Measurements from ENCODE around the gene PRRC2A. TPM values are rescaled to one million over a fixed set of nuclear protein-coding genes. Genes with fewer than 3 reads are reported as not detected.

Gene PRRC2A
- total RNA-seq: 63.4 and 119 TPM in 2 replicates

GRCh38 chr6:31620586-31621319 lies at the start of gene PRRC2A:
TSS of gene PRRC2A (plus strand) at chr6:31620715. CDS start at chr6:31622790, 2,075 bp downstream.

GRCh38 chr6:31572041-31572911 lies 48.2 kb upstream of the PRRC2A start, which contains the start of gene LTA:
TSS of gene LTA (plus strand) at chr6:31572289. CDS start at chr6:31572743, 454 bp downstream.

DNA sequence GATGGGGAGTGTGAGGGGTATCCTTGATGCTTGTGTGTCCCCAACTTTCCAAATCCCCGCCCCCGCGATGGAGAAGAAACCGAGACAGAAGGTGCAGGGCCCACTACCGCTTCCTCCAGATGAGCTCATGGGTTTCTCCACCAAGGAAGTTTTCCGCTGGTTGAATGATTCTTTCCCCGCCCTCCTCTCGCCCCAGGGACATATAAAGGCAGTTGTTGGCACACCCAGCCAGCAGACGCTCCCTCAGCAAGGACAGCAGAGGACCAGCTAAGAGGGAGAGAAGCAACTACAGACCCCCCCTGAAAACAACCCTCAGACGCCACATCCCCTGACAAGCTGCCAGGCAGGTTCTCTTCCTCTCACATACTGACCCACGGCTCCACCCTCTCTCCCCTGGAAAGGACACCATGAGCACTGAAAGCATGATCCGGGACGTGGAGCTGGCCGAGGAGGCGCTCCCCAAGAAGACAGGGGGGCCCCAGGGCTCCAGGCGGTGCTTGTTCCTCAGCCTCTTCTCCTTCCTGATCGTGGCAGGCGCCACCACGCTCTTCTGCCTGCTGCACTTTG lies 45.1 kb upstream of the PRRC2A start, which contains the start of gene TNF:
TNF (plus strand) TSS at position 231 of the 567 bp plus-strand sequence; CDS start at position 408, 177 bp downstream.

DNA sequence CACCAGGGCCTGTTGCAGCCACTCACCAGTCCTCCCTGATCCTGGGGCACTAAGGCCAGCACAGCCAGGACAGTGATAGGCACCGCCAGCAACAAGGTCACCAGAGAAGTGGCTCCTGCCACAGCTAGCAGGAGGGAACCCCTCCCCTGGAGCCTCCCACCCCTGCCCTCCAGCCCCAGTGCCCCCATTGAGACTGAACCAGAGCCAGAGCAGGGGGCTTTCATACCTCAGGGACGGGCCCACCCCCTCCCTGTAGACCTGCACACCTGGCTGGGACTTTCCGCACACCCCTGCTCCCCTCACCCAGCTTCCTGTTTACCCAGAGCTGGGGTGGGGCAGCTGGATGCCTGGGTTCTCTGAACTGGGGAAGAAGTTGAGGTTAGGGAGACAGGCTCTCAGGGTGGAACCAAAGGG lies 38.3 kb upstream of the PRRC2A start, which contains the start of gene LTB:
LTB (minus strand) TSS at position 195 of the 414 bp plus-strand sequence; CDS start at position 188, 7 bp downstream.

GRCh38 chr6:31586008-31586407 lies 34.5 kb upstream of the PRRC2A start, which contains the start of gene LST1:
TSS of gene LST1 (plus strand) at chr6:31586277. CDS start at chr6:31587300, 1,023 bp downstream.

DNA sequence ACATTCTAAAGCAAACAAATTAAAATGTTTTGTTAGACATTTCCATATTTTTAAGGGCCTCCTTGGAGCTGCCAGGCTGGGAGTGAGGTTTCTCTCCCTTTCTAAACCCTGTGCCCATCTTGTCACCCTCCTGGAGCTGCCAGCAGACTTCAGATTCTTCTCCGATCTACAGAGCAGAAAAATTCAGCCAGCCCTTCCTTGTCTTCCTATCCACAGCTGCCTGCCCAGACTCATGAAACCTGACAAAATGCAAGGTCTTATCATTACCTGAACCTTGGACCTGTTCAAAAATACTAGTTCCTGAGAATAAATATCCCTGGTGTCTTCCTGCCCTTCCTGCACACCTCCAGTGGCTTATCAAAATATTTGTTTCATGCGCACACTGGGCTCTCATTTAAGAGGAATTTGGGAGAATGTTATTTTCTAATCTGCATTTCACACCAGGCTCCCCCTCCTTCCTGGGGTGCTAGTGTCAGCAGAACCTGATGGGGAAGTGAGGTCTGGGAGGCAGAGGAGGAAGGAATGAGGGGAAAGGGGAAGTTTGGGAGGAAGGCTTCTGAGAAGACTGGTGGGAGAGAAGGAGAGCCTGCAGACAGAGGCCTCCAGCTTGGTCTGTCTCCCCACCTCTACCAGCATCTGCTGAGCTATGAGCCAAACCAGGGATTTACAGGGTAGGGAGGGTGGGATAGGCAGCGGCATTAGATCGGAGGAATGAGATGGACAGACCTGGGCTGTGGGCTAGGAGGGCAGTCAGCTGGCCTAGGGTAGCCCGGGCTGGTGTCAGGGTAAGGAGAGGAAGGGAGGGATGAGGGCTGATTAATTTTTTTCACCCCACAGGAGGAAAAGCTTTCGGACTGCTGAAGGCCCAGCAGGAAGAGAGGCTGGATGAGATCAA lies 5.6 kb upstream of the PRRC2A start, which contains the start of gene AIF1:
AIF1 (plus strand) TSS at position 551 of the 895 bp plus-strand sequence; CDS start at position 647, 96 bp downstream.

DNA sequence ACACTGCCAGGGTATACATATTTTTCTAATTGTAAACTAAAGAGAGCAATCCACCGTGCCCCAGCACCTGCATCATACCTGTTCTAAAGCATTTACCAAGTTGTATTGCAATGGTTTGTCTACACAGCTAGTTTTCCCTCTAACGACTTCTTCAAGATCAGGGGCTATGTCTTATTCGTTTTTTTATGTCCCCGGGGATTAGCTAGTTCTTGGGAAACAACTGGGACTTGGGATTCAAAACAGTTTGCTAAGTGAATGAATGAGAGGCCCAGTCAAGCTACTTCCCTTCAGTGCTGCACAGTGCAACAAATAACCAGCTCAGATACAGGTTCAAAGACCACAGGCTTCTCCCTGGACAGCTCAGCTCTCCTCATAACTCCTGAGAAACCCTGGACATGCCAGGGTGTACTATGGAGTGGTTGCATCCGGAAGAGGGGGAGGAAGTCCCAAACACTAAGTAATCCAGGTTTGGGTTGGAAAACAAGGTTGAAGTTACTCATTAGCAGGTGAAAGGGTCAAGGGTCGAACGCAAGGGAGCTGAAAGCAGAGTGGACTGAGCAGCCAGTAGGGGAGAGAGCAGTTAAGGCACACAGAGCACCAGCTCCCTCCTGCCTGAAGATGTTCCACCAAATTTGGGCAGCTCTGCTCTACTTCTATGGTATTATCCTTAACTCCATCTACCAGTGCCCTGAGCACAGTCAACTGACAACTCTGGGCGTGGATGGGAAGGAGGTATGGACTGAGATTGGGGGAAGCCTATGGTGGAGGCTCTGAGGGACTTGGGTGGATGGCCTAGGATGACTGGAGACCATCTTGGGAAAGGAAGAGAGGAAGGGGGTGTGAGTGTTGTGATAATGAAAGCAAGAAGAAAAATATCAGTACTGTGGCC lies 35.1 kb downstream of the PRRC2A start, which contains the start of gene APOM:
APOM (plus strand) TSS at position 546 of the 889 bp plus-strand sequence; CDS start at position 619, 73 bp downstream.

GRCh38 chr6:31660381-31661261 lies 40.1 kb downstream of the PRRC2A start, which contains the start of gene C6orf47:
TSS of gene C6orf47 (minus strand) at chr6:31660778. CDS start at chr6:31659947, 831 bp downstream.

DNA sequence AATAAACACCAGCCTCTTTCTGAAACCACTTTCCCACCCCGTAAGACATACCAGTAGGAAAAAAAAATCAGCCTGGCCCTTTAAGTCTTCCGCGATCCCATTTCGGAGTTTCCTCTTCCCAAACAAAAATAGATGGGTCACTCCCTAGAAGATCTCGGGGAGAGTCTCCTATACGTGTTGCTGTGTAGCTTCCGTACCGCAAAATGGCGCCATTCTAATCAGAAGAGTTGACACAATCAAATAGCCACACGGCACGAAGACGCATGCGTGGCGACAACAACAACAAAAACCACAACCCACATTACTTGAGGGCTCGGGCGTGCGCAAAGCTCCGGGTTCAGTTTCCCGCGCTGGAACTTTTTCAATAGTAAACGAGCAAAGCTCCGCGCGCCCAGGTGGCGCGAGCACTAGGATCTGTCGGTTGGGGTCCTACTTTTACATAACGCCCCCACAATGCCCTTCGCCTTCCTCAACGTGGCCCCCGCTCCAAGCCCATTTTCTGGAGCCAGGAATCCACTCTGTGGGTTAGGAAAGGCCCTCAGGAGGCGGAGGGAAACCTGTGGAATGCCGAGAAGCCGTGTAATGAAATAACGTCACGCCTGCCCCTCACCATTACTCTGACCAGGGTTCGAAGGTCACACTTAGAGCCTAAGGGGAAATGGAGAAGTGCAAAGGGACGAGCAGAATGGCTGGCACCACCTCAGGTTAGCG lies 44.4 kb downstream of the PRRC2A start, which contains the start of gene GPANK1:
GPANK1 (minus strand) TSS at position 208 of the 711 bp plus-strand sequence. CDS start 519 bp downstream, outside the sequence.

GRCh38 chr6:31665501-31666336 lies 45.2 kb downstream of the PRRC2A start, which contains the start of gene CSNK2B:
TSS of gene CSNK2B (plus strand) at chr6:31666080. CDS start at chr6:31666832, 752 bp downstream.

DNA sequence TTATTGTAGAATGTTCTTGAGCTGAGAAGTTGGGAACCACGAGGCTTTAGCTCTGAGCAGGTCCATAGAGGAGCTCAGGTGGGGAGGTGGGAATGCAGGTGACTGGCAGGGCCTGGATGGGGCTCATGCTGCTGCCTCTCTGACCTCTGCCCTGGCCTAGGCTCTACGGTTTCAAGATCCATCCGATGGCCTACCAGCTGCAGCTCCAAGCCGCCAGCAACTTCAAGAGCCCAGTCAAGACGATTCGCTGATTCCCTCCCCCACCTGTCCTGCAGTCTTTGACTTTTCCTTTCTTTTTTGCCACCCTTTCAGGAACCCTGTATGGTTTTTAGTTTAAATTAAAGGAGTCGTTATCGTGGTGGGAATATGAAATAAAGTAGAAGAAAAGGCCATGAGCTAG lies 49.2 kb downstream of the PRRC2A start, which contains the start of gene LY6G5B:
LY6G5B (plus strand) TSS at position 301 of the 400 bp plus-strand sequence. CDS start 975 bp downstream, outside the sequence.

GRCh38 chr6:31680226-31681134 lies 60.0 kb downstream of the PRRC2A start, which contains the start of gene LY6G5C:
TSS of gene LY6G5C (minus strand) at chr6:31681067. CDS start at chr6:31680373, 694 bp downstream.

